Thoracic aorta (tissue), 2 donors: ENCODE results near the gene NCOA7. TPM values are rescaled to one million over a fixed set of nuclear protein-coding genes. Genes with fewer than 3 reads are reported as not detected.

Source experiments
- ATAC-seq: fragments of 150-250 bp; one replicate; pipeline ENCODE4 v1.8.0; 2017; ENCODE audit warnings: low read depth; ENCODE audit not compliant: insufficient number of reproducible peaks, low FRiP score
- DNase-seq: peaks from one replicate; pipeline ENCODE4 v3.0.0-alpha.2; 2020; ENCODE audit warnings: low spot score
- H3K27ac ChIP-seq, 2 donors: fragments of 200-600 bp; sonication (generic); 1 replicate in 1 of 2; 2 replicates in 1 of 2; pipeline ENCODE4 v1.5.1; 2016; ENCODE audit warnings: mild to moderate bottlenecking in 2 of 2, moderate library complexity in 2 of 2
- H3K27me3 ChIP-seq: fragments of 200-600 bp; sonication (generic); replicated peaks from 2 replicates; pipeline ENCODE4 v1.6.0; 2016; ENCODE audit warnings: mild to moderate bottlenecking; ENCODE audit not compliant: insufficient read depth
- H3K36me3 ChIP-seq: fragments of 200-600 bp; sonication (generic); one replicate; pipeline ENCODE4 v1.5.1; 2016
- H3K4me1 ChIP-seq, 2 donors: fragments of 200-600 bp; sonication (generic); 1 replicate in 1 of 2; 2 replicates in 1 of 2; pipeline versions ENCODE4 v1.5.1 to v1.6.0; 2016; ENCODE audit warnings: low read depth in 2 of 2, mild to moderate bottlenecking in 1 of 2; ENCODE audit not compliant: control insufficient read depth in 1 of 2
- H3K4me3 ChIP-seq: fragments of 200-600 bp; sonication (generic); 2 replicates; pipeline ENCODE4 v1.5.1; 2016; ENCODE audit warnings: mild to moderate bottlenecking
- H3K9me3 ChIP-seq: fragments of 200-600 bp; sonication (generic); 2 replicates; pipeline ENCODE4 v1.5.1; 2016
- CTCF ChIP-seq: fragments of 200-600 bp; sonication (generic); IDR thresholded peaks from one replicate; pipeline ENCODE4 v1.5.1; 2019; ENCODE audit warnings: antibody characterized with exemption
- total RNA-seq, 2 donors: library from RNA; depleted of rRNA; stranded (reverse); fragments of >200 nt; gene quantifications; one replicate each; pipeline versions ENCODE4 v1.1.0 to v1.2.3, GENCODE V29; 2016

The NCOA7 gene
- total RNA-seq, 2 donors from 2014 or later: 29.6 to 87.1 TPM

GRCh38 chr6:125810445-125810844, 19.7 kb downstream of the NCOA7 start:
- Histone ChIP-seq H3K9me3 (no peaks in the 10 kb centered on the region), H3K27ac (no peak overlapping the region), H3K27me3 (no peaks in the 10 kb centered on the region), H3K4me1 (peaks cover 13 to 41% of the 10 kb centered on the region in 2 donors), H3K36me3 (no peaks in the 10 kb centered on the region), H3K4me3 (no peak overlapping the region)
- ATAC-seq: no peak
- no peak for TF ChIP-seq CTCF
- no peak for DNase-seq

GRCh38 chr6:125811259-125811658, 20.5 kb downstream of the NCOA7 start:
- TF ChIP-seq CTCF: no peak
- no peaks in the 10 kb centered on the region for H3K36me3 ChIP-seq
- H3K27ac ChIP-seq: no peak overlapping the region
- no peak for DNase-seq
- H3K4me3 ChIP-seq: no peak overlapping the region
- ATAC-seq: no peak
- H3K9me3 ChIP-seq: no peaks in the 10 kb centered on the region
- H3K4me1 ChIP-seq: peaks cover 19 to 44% of the 10 kb centered on the region in 2 donors
- no peaks in the 10 kb centered on the region for H3K27me3 ChIP-seq

GRCh38 chr6:125812394-125813292, 21.9 kb downstream of the NCOA7 start:
- no peaks in the 10 kb centered on the region for H3K27me3 ChIP-seq
- H3K27ac ChIP-seq: peak overlapping the region in 1 of 2 donors; percentile 23
- DNase-seq (no peak), ATAC-seq (peak; percentile 67)
- H3K36me3 ChIP-seq: no peaks in the 10 kb centered on the region
- no peaks in the 10 kb centered on the region for H3K9me3 ChIP-seq
- peaks cover 19 to 53% of the 10 kb centered on the region in 2 donors for H3K4me1 ChIP-seq
- H3K4me3 ChIP-seq: peak overlapping the region; percentile 10
- TF ChIP-seq CTCF: no peak

GRCh38 chr6:125814481-125814880, 23.7 kb downstream of the NCOA7 start:
- TF ChIP-seq CTCF: no peak
- H3K36me3 ChIP-seq: no peaks in the 10 kb centered on the region
- no peak for DNase-seq
- peak overlapping the region; percentile 25 for H3K4me3 ChIP-seq
- H3K4me1 ChIP-seq: peaks cover 29 to 69% of the 10 kb centered on the region in 2 donors
- H3K9me3 ChIP-seq: no peaks in the 10 kb centered on the region
- H3K27me3 ChIP-seq: no peaks in the 10 kb centered on the region
- no peak for ATAC-seq
- peak overlapping the region in 1 of 2 donors; percentile 5 for H3K27ac ChIP-seq

- peak overlapping the region; percentile 25 for H3K4me3 ChIP-seq
- H3K9me3 ChIP-seq: no peaks in the 10 kb centered on the region
- DNase-seq (no peak), ATAC-seq (no peak)
- TF ChIP-seq CTCF: no peak
- peak overlapping the region in 1 of 2 donors; percentile 5 for H3K27ac ChIP-seq
- H3K36me3 ChIP-seq: no peaks in the 10 kb centered on the region
- H3K4me1 ChIP-seq: peaks cover 29 to 68% of the 10 kb centered on the region in 2 donors
- no peaks in the 10 kb centered on the region for H3K27me3 ChIP-seq
Measured at GRCh38 chr6:125815080-125815910, 24.5 kb downstream of the NCOA7 start.
